ENCODE data around the gene EYA4. TPM values are rescaled to one million over a fixed set of nuclear protein-coding genes. Genes with fewer than 3 reads are reported as not detected.

The EYA4 gene
- polyA plus RNA-seq, 4 donors, result 11.3 to 22.4 (median 18.3) TPM

GRCh38 chr6:133286765-133287164 lies 45.6 kb downstream of the EYA4 start:
- DNase-seq (ENCODE audit: low read depth in 4 of 4, low spot score in 3 of 4), result no peak

GRCh38 chr6:133288662-133289061 lies 47.5 kb downstream of the EYA4 start:
- DNase-seq (ENCODE audit: low read depth in 4 of 4, low spot score in 3 of 4), result no peak

- no peak for DNase-seq (ENCODE audit: low read depth in 4 of 4, low spot score in 3 of 4)
Measured at GRCh38 chr6:133289733-133290306, 48.7 kb downstream of the EYA4 start.

GRCh38 chr6:133290930-133291329 lies 49.8 kb downstream of the EYA4 start:
- no peak for DNase-seq (ENCODE audit: low read depth in 4 of 4, low spot score in 3 of 4)

GRCh38 chr6:133291671-133292070 lies 50.5 kb downstream of the EYA4 start:
- DNase-seq (ENCODE audit: low read depth in 4 of 4, low spot score in 3 of 4), result no peak

- DNase-seq (ENCODE audit: low read depth in 4 of 4, low spot score in 3 of 4), result no peak
Measured at GRCh38 chr6:133297657-133298056, 56.5 kb downstream of the EYA4 start.

GRCh38 chr6:133298335-133298734 lies 57.2 kb downstream of the EYA4 start:
- DNase-seq (ENCODE audit: low read depth in 4 of 4, low spot score in 3 of 4), result no peak

- DNase-seq (ENCODE audit: low read depth in 4 of 4, low spot score in 3 of 4), result no peak
Measured at GRCh38 chr6:133298801-133299200, 57.6 kb downstream of the EYA4 start.

- DNase-seq (ENCODE audit: low read depth in 4 of 4, low spot score in 3 of 4), result no peak
Measured at GRCh38 chr6:133300896-133301295, 59.7 kb downstream of the EYA4 start.

- DNase-seq (ENCODE audit: low read depth in 4 of 4, low spot score in 3 of 4), result no peak
Measured at GRCh38 chr6:133301835-133302234, 60.7 kb downstream of the EYA4 start.

- DNase-seq (ENCODE audit: low read depth in 4 of 4, low spot score in 3 of 4), result no peak
Measured at GRCh38 chr6:133306931-133307330, 65.8 kb downstream of the EYA4 start.

- DNase-seq (ENCODE audit: low read depth in 4 of 4, low spot score in 3 of 4), result no peak
Measured at GRCh38 chr6:133309579-133309978, 68.4 kb downstream of the EYA4 start.

- DNase-seq (ENCODE audit: low read depth in 4 of 4, low spot score in 3 of 4), result no peak
Measured at GRCh38 chr6:133312006-133312405, 70.8 kb downstream of the EYA4 start.

GRCh38 chr6:133313068-133313467 lies 71.9 kb downstream of the EYA4 start:
- no peak for DNase-seq (ENCODE audit: low read depth in 4 of 4, low spot score in 3 of 4)

GRCh38 chr6:133314947-133315346 lies 73.8 kb downstream of the EYA4 start:
- DNase-seq (ENCODE audit: low read depth in 4 of 4, low spot score in 3 of 4), result no peak

- DNase-seq (ENCODE audit: low read depth in 4 of 4, low spot score in 3 of 4), result no peak
Measured at GRCh38 chr6:133315811-133316210, 74.7 kb downstream of the EYA4 start.

GRCh38 chr6:133317704-133318103 lies 76.5 kb downstream of the EYA4 start:
- DNase-seq (ENCODE audit: low read depth in 4 of 4, low spot score in 3 of 4), result no peak

GRCh38 chr6:133326584-133326983 lies 85.4 kb downstream of the EYA4 start:
- DNase-seq (ENCODE audit: low read depth in 4 of 4, low spot score in 3 of 4), result no peak

- DNase-seq (ENCODE audit: low read depth in 4 of 4, low spot score in 3 of 4), result no peak
Measured at GRCh38 chr6:133333852-133334251, 92.7 kb downstream of the EYA4 start.

GRCh38 chr6:133337308-133337707 lies 96.2 kb downstream of the EYA4 start:
- no peak for DNase-seq (ENCODE audit: low read depth in 4 of 4, low spot score in 3 of 4)

GRCh38 chr6:133339543-133340384 lies 98.6 kb downstream of the EYA4 start:
- DNase-seq (ENCODE audit: low read depth in 4 of 4, low spot score in 3 of 4), result no peak

- no peak for DNase-seq (ENCODE audit: low read depth in 4 of 4, low spot score in 3 of 4)
Measured at GRCh38 chr6:133340557-133340956, 99.4 kb downstream of the EYA4 start.
